ENCODE results near the gene LYSET.
A peak's percentile ranks its signal among the peaks of the same experiment; 100 is the strongest.
"Not testable (repeated sequence)": the region's sequence is repeated elsewhere in the genome, so short reads cannot be mapped to it uniquely, and the experiment has no call there.

Gene LYSET, protein sequence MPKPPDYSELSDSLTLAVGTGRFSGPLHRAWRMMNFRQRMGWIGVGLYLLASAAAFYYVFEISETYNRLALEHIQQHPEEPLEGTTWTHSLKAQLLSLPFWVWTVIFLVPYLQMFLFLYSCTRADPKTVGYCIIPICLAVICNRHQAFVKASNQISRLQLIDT

DNA sequence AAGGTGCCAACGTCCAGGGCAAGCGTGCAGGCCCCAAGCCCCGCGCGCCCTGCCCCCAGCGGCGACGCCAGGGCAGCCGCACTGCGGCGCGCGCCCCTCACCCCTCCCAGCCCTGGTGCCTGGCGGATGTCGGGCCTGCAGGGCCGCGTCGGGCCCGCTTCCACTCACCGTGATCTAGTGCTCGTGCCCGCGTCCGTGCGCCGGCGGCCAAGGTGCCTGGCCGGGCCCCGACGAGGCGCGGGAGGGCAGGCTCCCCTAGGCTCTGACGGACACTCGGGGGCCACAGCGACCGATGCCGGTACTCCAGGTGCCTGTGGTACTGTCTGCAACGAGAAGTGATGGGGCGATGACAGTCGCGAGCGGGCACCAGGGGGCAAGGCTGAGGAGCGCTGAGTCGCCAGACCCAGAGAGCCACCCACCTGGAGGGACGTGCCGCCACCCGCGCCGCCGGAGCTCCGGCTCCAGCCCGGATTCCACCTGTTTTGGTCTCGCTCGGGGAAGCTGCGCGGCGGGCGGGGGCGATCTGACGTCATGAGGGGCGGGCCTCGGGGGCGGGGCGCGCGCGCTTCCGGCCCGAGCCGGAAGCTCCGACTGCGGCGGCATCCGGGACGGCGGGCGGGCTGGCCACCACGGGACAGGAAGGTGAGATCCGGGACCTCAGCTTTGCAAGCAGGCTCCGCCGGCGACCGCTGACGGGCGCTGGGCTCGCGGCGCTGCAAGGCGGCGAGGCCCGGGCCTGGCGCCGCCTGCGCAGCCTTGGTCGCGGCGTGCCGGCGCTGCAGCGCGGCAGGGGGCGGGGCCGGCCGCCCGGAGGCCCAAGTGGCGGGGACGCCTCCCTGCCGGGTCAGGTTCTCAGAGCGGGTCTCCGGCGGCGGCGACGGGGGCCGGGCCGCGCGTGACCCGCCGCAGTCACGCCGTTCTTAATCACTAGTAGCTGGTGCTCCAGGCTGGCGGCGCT is at the start of gene LYSET, which contains the start of gene MOAP1:
Gene LYSET (plus strand): TSS at position 927 of the 958 bp plus-strand sequence. CDS start 89 bp downstream, outside the sequence.
Gene MOAP1 (minus strand): TSS at position 507 of the 958 bp plus-strand sequence. CDS start 655 bp downstream, outside the sequence.
- peak; percentile 82 to 84 for DNase-seq (ENCODE audit: low read depth in 2 of 2)

DNA sequence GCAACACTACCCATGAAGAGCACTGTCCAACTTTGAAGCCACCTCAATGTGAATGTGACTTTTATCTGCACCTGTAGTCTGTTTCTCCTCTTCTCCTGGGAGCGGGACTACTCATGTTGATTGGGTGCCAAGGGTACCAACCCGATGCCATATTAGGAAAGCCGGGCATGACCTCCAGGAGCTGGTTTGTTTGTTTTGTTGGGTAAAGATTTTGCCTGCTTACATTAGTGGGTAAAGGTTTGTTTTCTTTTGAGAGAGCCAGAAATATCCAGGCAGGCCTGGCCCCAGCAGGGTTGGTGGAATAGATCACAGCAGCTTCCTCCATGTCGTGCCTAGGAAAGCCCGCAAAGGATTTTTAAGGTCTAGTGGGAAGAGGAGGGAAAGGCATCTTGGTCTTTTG is 49.7 kb upstream of the LYSET start:
- no peak for DNase-seq (ENCODE audit: low read depth in 2 of 2)

DNA sequence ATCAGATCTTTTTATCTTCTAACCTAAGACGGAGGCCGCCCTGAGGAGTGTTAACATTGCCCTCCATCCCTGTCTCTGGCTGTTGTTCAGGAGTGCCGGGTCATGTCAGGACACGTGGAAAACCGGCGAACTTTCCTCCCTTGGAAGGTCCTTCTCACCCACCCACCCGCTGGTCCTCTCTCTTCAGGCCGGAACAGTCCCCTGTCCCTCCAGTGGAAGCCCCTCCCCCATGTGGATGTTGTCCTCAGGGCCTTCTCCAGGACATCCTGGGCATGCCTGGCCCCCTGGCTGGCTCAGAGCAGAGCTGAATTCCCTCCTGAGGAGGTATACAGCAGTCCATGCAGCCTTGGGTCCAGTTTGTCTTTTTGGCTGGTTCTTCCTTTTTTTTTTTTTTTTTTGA is 49.1 kb upstream of the LYSET start:
- DNase-seq (ENCODE audit: low read depth in 2 of 2): no peak

DNA sequence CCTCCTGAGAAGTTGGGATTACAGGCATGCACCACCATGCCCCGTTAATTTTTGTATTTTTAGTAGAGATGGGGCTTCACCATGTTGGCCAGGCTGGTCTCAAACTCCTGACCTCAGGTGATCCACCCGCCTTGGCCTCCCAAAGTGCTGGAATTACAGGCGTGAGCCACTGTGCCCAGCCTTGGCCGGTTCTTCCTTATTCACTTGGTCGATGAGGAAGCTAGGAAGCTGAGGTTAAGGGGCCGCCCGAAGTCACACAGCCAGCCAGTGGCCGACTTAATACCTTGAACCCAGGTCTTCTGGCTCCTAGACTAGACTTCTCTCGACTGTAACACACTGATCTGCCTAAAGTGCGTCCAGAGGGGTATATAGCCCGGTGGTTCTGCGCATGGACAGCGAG is 48.6 kb upstream of the LYSET start:
- DNase-seq (ENCODE audit: low read depth in 2 of 2): not testable (repeated sequence)

DNA sequence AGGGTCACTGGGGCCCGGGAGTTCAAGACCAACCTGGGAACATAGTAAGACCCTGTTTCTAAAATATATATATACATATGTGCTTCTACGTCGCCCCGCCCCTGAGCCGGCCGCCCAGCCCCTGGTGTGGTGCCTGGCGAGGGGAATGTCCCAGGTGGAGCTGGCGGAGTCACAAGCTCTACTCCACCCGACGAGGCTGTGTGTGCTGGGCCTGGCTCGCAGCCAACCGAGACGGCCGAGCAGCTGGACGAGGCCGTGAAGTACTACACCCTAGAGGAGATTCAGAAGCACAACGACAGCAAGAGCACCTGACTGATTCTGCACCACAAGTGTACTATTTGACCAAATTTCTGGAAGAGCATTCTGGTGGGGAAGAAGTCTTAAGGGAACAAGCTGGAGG is 47.3 kb upstream of the LYSET start:
- DNase-seq (ENCODE audit: low read depth in 2 of 2): no peak

DNA sequence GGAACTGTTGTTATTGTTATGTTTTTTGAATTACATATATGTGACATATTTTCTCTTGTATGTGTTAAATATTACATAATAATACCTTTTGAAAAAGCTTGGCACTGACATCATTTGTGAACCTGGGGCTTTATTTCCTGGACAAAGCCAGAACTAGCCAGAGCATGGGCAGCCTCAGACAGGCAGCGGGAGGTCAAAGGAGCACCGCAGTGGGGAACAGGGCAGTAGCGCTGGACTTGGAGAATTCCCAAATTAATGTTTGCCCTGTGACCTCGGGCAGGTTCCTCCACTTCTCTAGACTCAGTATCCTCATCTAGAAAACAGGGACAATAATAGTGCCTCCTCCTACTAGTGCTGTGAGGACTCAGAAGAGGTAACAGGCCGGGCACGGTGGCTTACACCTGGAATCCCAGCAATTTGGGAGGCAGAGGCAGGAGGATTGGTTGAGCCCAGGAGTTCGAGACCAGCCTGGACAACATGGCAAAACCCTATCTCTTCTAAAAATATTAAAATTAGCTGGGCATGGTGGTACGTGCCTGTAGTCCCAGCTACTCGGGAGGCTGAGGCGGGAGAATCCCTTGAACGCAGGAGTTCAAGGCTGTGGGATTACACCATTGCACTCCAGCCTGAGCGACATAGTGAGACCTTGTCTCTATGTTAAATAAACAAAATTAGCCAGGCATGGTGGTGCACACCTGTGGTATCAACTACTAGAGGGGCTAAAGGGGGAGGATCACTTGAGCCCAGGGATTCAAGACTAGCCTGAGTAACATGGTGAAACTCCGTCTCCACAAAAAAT is 42.1 kb upstream of the LYSET start:
- no peak for DNase-seq (ENCODE audit: low read depth in 2 of 2)

DNA sequence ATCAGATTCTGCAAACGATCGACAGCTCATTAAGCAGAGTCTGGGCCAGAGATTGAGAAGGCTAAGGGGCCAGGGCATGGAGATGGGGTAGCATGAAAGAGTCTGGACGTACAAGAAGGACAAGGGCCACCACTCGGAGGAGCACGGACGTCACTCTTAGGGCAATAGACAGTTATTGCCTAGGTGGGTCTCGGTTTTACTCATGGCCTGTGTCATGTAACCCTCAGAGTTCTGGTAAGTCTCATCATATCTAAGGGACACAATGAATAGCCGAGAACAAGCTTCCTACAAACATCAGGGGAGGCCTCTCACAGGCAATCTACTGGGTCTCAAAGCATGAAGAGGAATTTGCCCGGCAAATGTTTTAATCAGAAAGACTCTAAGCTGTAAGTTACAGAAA is 39.0 kb upstream of the LYSET start:
- DNase-seq (ENCODE audit: low read depth in 2 of 2): no peak

DNA sequence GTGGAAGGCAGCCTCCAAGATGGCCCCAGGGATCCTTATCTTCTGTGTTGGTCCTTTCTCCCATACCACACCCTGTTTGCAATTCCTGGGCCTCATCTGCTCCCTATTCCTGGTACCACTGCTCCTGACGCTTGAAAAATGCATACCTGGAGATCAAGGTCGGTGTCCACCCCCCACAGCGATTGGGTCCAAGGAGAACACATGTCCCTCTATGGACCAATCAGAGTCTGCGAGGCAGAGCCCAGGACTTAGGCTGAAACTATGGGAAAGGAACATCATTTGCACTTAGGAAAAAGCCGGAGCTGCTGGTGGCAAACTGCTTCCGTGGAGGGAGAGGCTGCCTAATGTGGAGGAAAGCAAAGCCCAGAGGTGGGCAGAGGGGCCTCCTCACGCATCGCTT is 36.1 kb upstream of the LYSET start:
- DNase-seq (ENCODE audit: low read depth in 2 of 2): no peak

DNA sequence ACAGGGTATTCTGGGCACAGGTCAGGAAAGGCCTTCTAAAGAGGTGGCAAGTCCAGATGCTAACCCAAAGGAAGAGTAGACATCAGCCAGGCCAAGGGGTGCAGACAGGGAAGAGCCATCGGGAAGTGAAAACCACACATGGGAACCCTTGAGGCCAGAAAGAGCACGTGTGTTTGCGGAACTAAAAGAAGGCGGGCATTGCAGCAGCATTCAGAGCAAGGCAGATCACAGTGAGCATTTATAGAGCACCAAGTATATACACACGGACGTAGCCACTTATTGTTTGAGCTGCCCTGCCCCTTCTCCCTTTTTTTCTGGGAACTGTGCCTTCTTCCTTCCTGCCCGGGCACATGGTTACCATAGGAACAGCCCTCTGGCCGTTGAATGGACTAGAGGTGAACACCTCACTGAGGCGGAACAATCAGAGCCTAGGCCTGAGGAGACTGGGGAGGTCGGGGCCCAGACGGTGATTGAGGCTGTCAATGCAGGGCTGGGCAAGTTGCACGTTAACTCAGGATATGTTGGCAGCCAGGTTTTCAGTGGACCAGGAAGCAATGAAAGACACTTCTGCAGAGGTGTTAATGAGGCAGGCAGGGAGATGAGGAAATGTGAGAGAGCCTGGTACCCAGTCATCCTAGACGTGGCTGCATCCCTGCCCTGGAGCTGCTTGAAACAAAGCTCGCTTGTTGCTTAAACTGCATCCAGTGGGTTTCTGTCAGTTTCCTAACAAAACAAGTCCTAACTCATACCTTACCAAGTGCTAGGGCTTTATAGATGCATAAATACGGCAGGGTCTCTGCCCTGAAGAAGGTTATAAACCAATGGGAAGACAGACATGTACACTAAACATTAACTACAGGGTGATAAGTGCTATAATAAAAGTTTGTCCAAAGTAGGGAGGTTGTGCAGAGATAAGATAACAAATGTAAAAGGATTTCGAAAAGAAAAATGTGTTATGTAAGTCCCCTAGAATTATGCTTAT is 34.6 kb upstream of the LYSET start:
- DNase-seq (ENCODE audit: low read depth in 2 of 2): no peak

DNA sequence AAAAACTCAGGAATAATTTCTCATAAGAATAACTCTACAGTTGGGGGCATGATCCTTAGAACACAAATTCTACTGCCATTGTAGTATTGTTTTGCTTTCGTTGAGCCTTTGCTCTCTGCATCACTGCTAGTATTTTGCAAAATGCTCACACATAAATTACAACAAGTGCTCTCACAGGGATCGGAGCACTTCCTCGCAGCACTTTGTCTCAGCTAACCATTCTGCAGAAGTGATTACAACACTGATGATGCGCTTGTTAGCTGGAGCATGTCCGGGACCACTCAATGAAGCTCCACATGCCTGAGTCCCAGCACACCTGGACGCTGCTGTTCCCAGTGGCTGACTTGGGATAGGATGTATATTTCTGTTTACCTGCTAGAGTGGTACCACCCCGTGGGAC is 32.0 kb upstream of the LYSET start:
- DNase-seq (ENCODE audit: low read depth in 2 of 2): no peak

DNA sequence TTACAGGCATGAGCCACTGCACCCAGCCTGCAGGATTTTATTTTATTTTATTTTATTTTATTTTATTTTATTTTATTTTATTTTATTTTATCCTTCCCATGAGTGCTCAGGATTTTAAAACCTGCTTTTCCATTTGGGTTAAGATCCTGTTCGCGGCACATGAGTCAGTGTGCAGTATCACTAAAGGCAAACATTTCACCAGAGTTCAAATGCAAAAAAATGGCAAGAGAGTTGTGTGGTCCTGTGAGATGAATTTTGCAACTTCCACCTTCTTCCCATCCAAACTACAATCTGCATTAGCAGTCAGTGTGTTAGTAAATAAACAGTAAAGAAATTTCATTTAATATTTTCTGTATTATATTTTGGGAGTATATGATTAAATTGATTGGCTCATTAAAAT is 29.4 kb upstream of the LYSET start:
- DNase-seq (ENCODE audit: low read depth in 2 of 2): no peak

DNA sequence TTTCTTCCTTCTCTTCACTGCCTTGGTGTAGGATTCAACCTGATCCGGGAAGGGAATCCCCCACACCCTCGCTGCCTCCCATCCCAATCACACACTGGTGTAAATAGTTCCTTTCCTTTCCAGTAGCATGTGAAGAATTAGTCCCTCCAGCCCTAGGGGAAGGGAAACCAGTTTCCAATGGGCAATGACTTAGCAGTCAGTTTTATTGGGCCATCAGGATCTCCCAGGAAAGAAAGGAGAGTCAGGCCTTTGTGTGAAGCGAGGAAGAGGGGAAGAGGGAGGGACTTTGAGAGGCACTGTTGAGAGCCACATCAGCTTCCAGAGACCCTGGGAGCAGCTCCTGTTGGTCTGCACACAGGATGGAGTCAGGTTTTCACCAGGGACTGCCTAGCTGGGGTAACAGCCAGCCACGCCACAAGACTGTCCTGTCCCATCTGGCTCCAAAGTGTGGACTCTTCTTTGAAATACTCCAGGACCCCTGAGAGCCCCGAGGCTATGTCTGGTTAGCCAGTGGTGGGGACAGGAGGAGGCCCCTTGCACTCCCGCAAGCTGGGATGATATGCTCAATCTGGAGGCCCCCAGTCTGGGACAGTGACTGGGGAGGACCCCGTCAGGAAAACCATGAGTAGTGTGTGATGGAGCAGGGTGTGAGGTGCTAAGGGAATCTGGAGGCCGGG is 28.3 kb upstream of the LYSET start:
- DNase-seq (ENCODE audit: low read depth in 2 of 2): no peak

DNA sequence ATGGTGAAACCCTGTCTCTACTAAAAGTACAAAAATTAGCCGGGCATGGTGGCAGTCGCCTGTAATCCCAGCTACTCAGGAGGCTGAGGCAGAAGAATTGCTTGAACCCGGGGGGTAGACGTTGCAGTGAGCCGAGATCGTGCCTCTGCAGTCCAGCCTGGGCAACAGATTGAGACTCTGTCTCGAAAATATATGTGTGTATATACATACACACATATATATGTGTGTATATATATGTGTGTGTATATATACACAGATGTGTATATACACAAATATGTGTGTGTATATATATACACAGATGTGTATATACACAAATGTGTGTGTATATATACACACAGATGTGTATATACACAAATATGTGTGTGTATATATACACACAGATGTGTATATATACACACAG is 26.8 kb upstream of the LYSET start:
- DNase-seq (ENCODE audit: low read depth in 2 of 2): not testable (repeated sequence)

DNA sequence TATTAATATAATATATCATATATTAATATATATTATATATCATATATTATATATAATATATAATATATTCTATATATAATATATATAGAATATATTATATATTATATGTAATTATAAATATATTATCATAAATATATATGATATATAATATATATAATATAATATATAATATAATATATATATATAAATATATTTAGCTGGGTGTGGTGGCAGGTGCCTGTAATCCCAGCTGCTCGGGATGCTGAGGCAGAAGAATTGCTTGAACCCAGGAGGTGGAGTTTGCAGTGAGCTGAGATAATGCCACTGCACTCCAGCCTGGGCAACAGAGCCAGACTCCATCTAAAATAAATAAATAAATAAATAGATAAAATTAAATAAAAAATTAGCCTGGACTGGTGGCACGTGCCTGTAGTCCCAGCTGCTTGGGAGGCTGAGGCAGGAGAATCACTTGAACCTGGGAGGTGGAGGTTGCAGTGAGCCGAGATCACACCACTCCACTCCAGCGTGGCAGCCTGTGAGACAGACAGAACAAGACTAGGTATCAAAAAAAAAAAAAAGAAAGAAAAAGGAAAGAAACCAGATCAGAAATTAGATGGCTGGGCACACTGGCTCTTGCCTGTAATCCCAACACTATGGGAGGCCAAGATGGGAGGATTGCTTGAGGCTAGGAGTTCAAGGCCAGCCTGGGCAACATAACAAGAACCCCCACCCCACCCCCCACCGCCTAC is 25.3 kb upstream of the LYSET start:
- not testable (repeated sequence) for DNase-seq (ENCODE audit: low read depth in 2 of 2)

DNA sequence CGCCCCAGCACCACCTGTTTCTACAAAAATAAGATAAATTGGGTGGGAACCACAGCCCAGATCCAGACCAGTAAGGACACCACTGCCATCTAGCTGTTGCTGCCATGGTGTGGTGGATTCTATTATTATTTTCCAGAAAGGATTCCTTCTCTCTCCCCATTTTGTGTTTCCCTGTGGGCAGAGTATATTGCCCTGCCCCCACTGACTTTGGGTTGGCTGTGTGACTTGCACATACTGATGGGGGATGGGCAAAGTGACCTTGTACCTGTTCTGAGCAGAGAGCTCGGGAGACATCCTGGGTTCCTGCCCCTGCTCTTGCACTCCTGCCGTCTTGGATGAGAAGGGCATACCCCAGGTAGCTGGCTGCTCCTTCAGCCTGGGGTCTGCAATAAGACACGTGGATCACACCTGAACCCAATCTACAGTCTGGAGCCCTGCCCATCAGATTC is 24.7 kb upstream of the LYSET start:
- no peak for DNase-seq (ENCODE audit: low read depth in 2 of 2)

DNA sequence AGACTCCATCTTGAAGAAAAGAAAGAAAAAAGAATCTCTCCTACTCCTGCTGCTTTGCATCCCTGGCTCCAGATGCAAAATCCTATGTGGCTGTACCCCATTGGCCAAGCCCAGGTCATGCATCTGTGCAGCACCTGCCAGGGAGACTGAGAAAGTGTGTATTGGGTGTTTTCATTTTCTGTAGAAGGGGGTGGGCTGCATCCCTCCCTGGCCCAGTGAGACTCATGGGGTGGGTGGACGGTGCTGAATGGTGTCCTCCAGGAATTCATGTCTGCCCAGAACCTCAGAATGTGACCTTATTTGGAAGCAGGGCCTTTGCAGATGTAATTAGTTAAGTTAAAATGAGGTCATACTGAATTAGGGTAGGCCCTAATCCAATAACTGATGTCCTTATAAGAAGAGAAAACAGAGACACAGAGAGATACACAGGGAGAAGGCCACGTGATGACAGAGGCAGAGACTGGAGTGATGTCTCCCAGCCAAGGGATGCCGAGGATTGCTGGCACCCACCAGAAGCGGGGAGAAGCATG is 23.6 kb upstream of the LYSET start:
- no peak for DNase-seq (ENCODE audit: low read depth in 2 of 2)

DNA sequence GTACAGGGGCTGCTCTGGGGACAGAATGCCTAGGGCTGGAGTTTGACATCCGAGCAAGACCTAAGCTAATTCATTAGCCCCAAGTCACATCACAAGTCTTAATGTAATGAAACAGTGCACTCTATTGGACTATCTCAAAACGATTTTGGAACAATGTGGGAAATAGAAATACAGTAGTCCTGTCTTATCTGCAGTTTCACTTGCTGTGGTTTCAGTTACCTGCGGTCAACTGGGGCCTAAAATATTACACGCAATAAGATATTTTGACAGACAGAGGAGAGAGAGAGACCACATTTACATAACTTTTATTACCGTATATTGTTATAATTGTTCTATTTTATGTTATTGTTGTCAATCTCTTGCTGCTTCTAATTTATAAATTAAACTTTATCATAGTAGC is 21.6 kb upstream of the LYSET start:
- no peak for DNase-seq (ENCODE audit: low read depth in 2 of 2)

DNA sequence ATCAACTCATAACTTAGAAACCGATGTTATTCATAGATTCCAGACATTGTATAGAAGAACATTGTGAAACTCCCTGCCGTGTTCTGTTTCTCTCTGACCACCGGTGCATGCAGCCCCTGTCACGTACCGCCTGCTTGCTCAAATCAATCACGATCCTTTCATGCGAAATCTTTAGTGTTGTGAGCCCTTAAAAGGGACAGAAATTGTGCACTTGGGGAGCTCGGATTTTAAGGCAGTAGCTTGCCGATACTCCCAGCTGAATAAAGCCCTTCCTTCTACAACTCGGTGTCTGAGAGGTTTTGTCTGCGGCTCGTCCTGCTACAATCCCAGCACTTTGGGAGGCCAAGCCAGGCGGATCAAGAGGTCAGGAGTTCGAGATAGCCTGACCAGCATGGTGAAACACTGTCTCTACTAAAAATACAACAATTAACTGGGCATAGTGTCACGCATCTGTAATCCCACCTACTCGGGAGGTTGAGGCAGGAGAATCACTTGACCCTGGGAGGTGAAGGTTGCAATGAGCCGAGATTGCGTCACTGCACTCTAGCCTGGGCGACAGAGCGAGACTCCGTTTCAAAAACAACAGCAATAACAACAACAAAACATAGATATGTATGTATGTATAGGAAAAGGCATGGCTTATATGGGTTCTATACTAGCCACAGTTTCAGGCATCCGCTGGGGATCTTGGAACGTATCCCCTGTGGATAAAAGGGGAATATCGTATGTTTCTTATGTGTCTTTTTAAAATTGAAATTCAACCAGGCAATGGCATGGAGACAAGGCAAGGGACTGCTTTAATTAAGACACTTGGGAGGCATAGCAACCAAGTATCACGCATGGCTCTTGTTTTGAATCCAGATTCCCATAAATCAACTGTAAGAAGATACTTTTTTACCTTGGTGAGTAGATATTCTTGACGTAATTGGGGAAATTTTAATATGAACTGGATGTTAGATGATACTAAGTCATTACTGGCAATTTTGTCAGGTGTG is 19.5 kb upstream of the LYSET start:
- not testable (repeated sequence) for DNase-seq (ENCODE audit: low read depth in 2 of 2)
